Endothelial cell of umbilical vein (primary cell): ENCODE results near the gene KLHL11. TPM values are rescaled to one million over a fixed set of nuclear protein-coding genes. Genes with fewer than 3 reads are reported as not detected.
A peak's percentile ranks its signal among the peaks of the same experiment; 100 is the strongest.

Source experiments
- BruUV-seq: library from RNA; stranded (reverse); fragments of 400-500 nt; replicated peaks from 2 replicates; lab custom pipeline; 2021; lab: Mats Ljungman, UMichigan
- CTCF ChIA-PET: fragments of 300-600, 350-600 bp; sonication (Branson Sonifier 250); formaldehyde crosslinking; loops from one replicate; lab custom pipeline; 2021; ENCODE audit warnings: antibody characterized with exemption, inconsistent platforms; lab: Charles Lee
- POLR2A ChIA-PET: fragments of 300-600, 350-600 bp; sonication (Branson Sonifier 250); formaldehyde crosslinking; loops from one replicate; lab custom pipeline; 2021; ENCODE audit warnings: antibody characterized with exemption, inconsistent platforms; lab: Charles Lee
- DNase-seq: peaks from one replicate; pipeline ENCODE4 v3.0.0-alpha.2; 2011; ENCODE audit warnings: low read depth, low spot score
- FAIRE-seq: peaks from 2 replicates; lab custom pipeline; 2011; peaks lifted over from hg19 to GRCh38; lab: Jason Lieb, UNC
- H2AFZ ChIP-seq: 2 replicates; pipeline ENCODE4 v1.6.0; 2012; ENCODE audit warnings: low read depth, low read length, control low read depth, inconsistent platforms
- H3K27ac ChIP-seq: 2 replicates; pipeline ENCODE4 v1.5.1; 2011; ENCODE audit warnings: low read depth, mild to moderate bottlenecking, control low read depth, low read length, moderate library complexity; ENCODE audit not compliant: insufficient read depth
- H3K27me3 ChIP-seq, 2 experiments: 2 replicates each; pipeline versions ENCODE4 v1.6.0 to v1.6.1; 2011; ENCODE audit warnings: low read length in 2 of 2, mixed read lengths in 1 of 2; ENCODE audit not compliant: control insufficient read depth in 2 of 2, insufficient read depth in 2 of 2
- H3K36me3 ChIP-seq, 2 experiments: 2 replicates in 1 of 2; 3 replicates in 1 of 2; pipeline ENCODE4 v1.5.1; 2011; ENCODE audit warnings: low read length in 2 of 2, mild to moderate bottlenecking in 1 of 2, moderate library complexity in 1 of 2; ENCODE audit not compliant: control insufficient read depth in 2 of 2, insufficient read depth in 2 of 2; ENCODE audit errors: extremely low read depth in 1 of 2
- H3K4me1 ChIP-seq: 3 replicates; pipeline ENCODE4 v1.5.1; 2011; ENCODE audit warnings: mild to moderate bottlenecking, low read length; ENCODE audit not compliant: control insufficient read depth, insufficient read depth; ENCODE audit errors: extremely low read depth
- H3K4me2 ChIP-seq: 2 replicates; pipeline ENCODE4 v1.6.1; 2011; ENCODE audit warnings: low read length, control low read depth, mixed read lengths; ENCODE audit not compliant: insufficient read depth
- H3K4me3 ChIP-seq, 3 experiments: fragments of 200-600 bp in 1 of 3; sonication (generic), shearing (Covaris generic) in 1 of 3; replicated peaks in 1 of 3; 2 replicates each; pipeline ENCODE4 v1.5.1; 2011 to 2016; ENCODE audit warnings: control low read depth in 3 of 3, low read length in 3 of 3, mild to moderate bottlenecking in 2 of 3, inconsistent platforms in 1 of 3, low read depth in 1 of 3, moderate library complexity in 1 of 3; ENCODE audit not compliant: insufficient read depth in 1 of 3
- H3K79me2 ChIP-seq: 2 replicates; pipeline ENCODE4 v1.6.0; 2012; ENCODE audit warnings: low read length, inconsistent platforms; ENCODE audit not compliant: control insufficient read depth, insufficient read depth
- H3K9ac ChIP-seq: replicated peaks from 2 replicates; pipeline ENCODE3; 2011; ENCODE audit warnings: low read length, control low read depth; ENCODE audit not compliant: insufficient read depth; ENCODE audit errors: extremely low read depth
- H3K9me1 ChIP-seq: replicated peaks from 3 replicates; pipeline ENCODE4 v1.6.0; 2011; ENCODE audit warnings: mild to moderate bottlenecking, low read length; ENCODE audit not compliant: control insufficient read depth, insufficient read depth; ENCODE audit errors: extremely low read depth
- H3K9me3 ChIP-seq: replicated peaks from 2 replicates; pipeline ENCODE4 v1.5.1; 2012; ENCODE audit warnings: low read length, inconsistent platforms; ENCODE audit not compliant: control insufficient read depth, insufficient read depth
- H4K20me1 ChIP-seq: replicated peaks from 2 replicates; pipeline ENCODE3; 2011; ENCODE audit warnings: mild to moderate bottlenecking, low read length; ENCODE audit not compliant: control insufficient read depth, insufficient read depth; ENCODE audit errors: extremely low read depth
- CTCF ChIP-seq, 2 donors: IDR thresholded peaks; 1 replicate in 1 of 2; 2 replicates in 1 of 2; pipeline ENCODE4 v1.5.1; 2011; ENCODE audit warnings: low read length in 2 of 2, mild to moderate bottlenecking in 2 of 2, moderate library complexity in 2 of 2, control low read depth in 1 of 2, inconsistent platforms in 1 of 2, low read depth in 1 of 2; ENCODE audit not compliant: insufficient read depth in 1 of 2; ENCODE audit errors: extremely low read depth in 1 of 2
- EZH2 ChIP-seq: IDR thresholded peaks from 2 replicates; pipeline ENCODE4 v1.6.1; 2012; ENCODE audit warnings: borderline replicate concordance, low read depth, mild to moderate bottlenecking, moderate library complexity, low read length, inconsistent platforms; ENCODE audit not compliant: severe bottlenecking
- FOS ChIP-seq: IDR thresholded peaks from 2 replicates; pipeline ENCODE4 v1.6.1; 2011; ENCODE audit warnings: mild to moderate bottlenecking, low read length, moderate library complexity, borderline replicate concordance; ENCODE audit not compliant: insufficient read depth
- GATA2 ChIP-seq: IDR thresholded peaks from 2 replicates; pipeline ENCODE4 v1.7.0; 2011; ENCODE audit warnings: low read depth, mild to moderate bottlenecking, moderate library complexity, mixed read lengths, low read length; ENCODE audit not compliant: insufficient read length, insufficient read depth
- JUN ChIP-seq: IDR thresholded peaks from 2 replicates; pipeline ENCODE4 v1.6.1; 2011; ENCODE audit warnings: borderline replicate concordance, low read depth; ENCODE audit not compliant: insufficient read length, insufficient read depth
- MYC ChIP-seq: IDR thresholded peaks from one replicate; pipeline ENCODE4 v1.6.1; 2011; ENCODE audit warnings: mild to moderate bottlenecking, low read depth, low read length
- POLR2A ChIP-seq: IDR thresholded peaks from 2 replicates; pipeline ENCODE4 v1.6.1; 2012; ENCODE audit warnings: low read depth, mild to moderate bottlenecking, control low read depth, low read length
- POLR2AphosphoS5 ChIP-seq: IDR thresholded peaks from 2 replicates; pipeline ENCODE4 v1.6.1; 2012; ENCODE audit warnings: low read depth, mild to moderate bottlenecking, control low read depth, low read length, moderate library complexity; ENCODE audit not compliant: insufficient read depth
- dilution Hi-C: fragments of 300-500 bp; cut with MboI; formaldehyde crosslinking; loops from one replicate; pipeline ENCODE4 v1.15.0; 2019; ENCODE audit warnings: low sequenced_read_pairs; ENCODE audit not compliant: extremely low pct_ligation_motif_present
- intact Hi-C: fragments of 100-400 bp; cut with micrococcal nuclease; formaldehyde crosslinking; loops from one replicate; pipeline ENCODE4 v1.10.0; 2022
- polyA plus RNA-seq, 4 experiments: library from polyadenylated mRNA; depleted of rRNA in 3 of 4; stranded (reverse) in 3 of 4; unstranded in 1 of 4; fragments of >200 nt; gene quantifications; 2 replicates each; pipeline versions ENCODE4 v1.2.1 to v1.2.3, GENCODE V29; 2011 to 2012; ENCODE audit warnings: missing spikeins in 1 of 4
- total RNA-seq: library from RNA; stranded (reverse); gene quantifications from 2 replicates; pipeline ENCODE4 v1.2.3, GENCODE V29; 2021
- TF ChIP-seq, protein P1 (sequence below): IDR thresholded peaks from 2 replicates; pipeline ENCODE4 v1.6.1; 2011; ENCODE audit not compliant: insufficient read depth, insufficient read length

KLHL11 gene
- total and polyA plus RNA-seq, 2 donors (not counting 3 experiments of a cell fraction or from before 2014, with no cell fraction given), result 3.1 to 11.0 TPM

GRCh38 chr17:41816637-41817320, 48.4 kb downstream of the KLHL11 start:
- Histone ChIP-seq H3K27ac (no peak overlapping the region), H3K36me3 (peaks cover 0 to 21% of the 10 kb centered on the region in 2 experiments), H3K79me2 (peaks cover 28% of the 10 kb centered on the region), H3K27me3 (no peaks in the 10 kb centered on the region), H3K4me2 (no peak overlapping the region), H3K4me1 (peaks cover 18% of the 10 kb centered on the region), H3K9me3 (no peaks in the 10 kb centered on the region), H3K4me3 (no peak overlapping the region), H3K9me1 (no peaks in the 10 kb centered on the region), H2AFZ (no peak overlapping the region), H3K9ac (no peak overlapping the region), H4K20me1 (no peaks in the 10 kb centered on the region)
- ChIA-PET CTCF (no interaction called here), POLR2A (no interaction called here)
- no TSS peak for BruUV-seq
- TF ChIP-seq EZH2 (no peak), GATA2 (no peak)
- intact Hi-C loops (no loop called here), dilution Hi-C loops (no loop called here)
- DNase-seq, result no peak
- FAIRE-seq, result no peak

DNA sequence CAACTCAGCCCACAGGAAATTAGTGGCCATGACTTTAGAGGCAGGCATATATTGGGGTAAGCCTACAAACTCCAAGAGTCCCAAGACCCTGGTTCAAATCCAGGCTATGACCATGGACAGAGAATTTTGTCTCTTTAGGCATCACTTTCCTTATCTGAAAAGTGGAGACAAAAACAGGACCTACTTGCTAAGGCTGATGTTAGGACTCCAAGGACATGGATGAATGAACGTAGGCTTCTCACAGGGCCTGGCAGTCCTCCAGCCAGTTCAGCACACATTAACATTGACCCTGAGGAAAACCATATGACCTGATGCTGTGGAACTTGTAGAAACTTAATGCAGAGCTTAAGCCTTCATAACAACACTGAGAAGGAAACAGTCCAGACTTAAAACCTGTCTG, 51.0 kb downstream of the KLHL11 start:
- Histone ChIP-seq H3K9me1 (no peaks in the 10 kb centered on the region), H3K4me1 (peaks cover 26% of the 10 kb centered on the region), H2AFZ (no peak overlapping the region), H3K79me2 (peaks cover 31% of the 10 kb centered on the region), H3K27me3 (no peaks in the 10 kb centered on the region), H3K27ac (no peak overlapping the region), H3K4me2 (peak overlapping the region; percentile 80), H3K9ac (no peak overlapping the region), H4K20me1 (no peaks in the 10 kb centered on the region), H3K4me3 (no peak overlapping the region), H3K9me3 (no peaks in the 10 kb centered on the region), H3K36me3 (peaks cover 0 to 11% of the 10 kb centered on the region in 2 experiments)
- no peak for DNase-seq
- BruUV-seq, result no TSS peak
- dilution Hi-C loops (no loop called here), intact Hi-C loops (loop anchor here (5.0 kb wide), 1 partner anchor 143 kb away; no protein-coding TSS in a partner anchor)
- ChIA-PET POLR2A (interaction anchor here (0.6 kb wide), 1 partner anchor 12 kb away, joined by 4 read pairs; no protein-coding TSS in a partner anchor), CTCF (interaction anchor here (1.0 kb wide), 1 partner anchor 13 kb away, joined by 4 read pairs; no protein-coding TSS in a partner anchor)
- FAIRE-seq, result peak; percentile 33
- TF ChIP-seq CTCF (IDR thresholded peaks at IDR 0.05; ENCODE audit: extremely low read depth in 1 of 2, insufficient read depth in 1 of 2, low read depth in 1 of 2, low read length in 2 of 2) (no peak), MYC (no peak), JUN (no peak), POLR2AphosphoS5 (no peak), FOS (no peak), POLR2A (no peak), EZH2 (no peak), GATA2 (no peak)
- TF ChIP-seq, protein P1, sequence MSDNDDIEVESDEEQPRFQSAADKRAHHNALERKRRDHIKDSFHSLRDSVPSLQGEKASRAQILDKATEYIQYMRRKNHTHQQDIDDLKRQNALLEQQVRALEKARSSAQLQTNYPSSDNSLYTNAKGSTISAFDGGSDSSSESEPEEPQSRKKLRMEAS, result no peak
